DMS53 (cell line): ENCODE measurements around the gene OR13F1.
"Not testable (repeated sequence)": the region's sequence is repeated elsewhere in the genome, so short reads cannot be mapped to it uniquely, and the experiment has no call there.

ENCODE experiments used
- DNase-seq: peaks from one replicate; lab custom pipeline; 2025; lab: John Stamatoyannopoulos, UW

The OR13F1 gene, protein sequence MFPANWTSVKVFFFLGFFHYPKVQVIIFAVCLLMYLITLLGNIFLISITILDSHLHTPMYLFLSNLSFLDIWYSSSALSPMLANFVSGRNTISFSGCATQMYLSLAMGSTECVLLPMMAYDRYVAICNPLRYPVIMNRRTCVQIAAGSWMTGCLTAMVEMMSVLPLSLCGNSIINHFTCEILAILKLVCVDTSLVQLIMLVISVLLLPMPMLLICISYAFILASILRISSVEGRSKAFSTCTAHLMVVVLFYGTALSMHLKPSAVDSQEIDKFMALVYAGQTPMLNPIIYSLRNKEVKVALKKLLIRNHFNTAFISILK

GRCh38 chr9:104503963-104504362 lies at the start of gene OR13F1:
TSS of gene OR13F1 (plus strand) at chr9:104504263. CDS start at chr9:104504263, 0 bp downstream.
- no peak for DNase-seq

- DNase-seq: no peak
These were observed 47.2 kb upstream of the OR13F1 start for GRCh38 chr9:104456831-104457230.

DNA sequence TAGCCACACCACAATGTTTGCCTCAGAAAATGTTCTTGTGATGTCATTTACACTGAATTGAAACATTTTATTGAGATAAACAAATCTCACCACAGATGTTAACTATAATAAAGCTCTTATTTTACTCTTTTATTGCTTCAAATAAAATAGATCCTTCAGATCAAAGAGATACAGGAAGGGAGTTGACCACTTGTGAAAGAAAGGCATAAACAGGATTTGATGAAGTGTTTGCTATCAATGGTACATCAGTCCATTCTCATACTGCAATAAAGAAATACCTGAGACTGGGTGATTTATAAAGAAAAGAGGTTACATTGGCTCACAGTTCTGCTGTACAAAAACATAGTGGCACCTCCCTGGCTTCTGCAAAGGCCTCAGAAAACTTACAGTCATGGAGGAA lies 40.2 kb upstream of the OR13F1 start:
- DNase-seq: peak; percentile 32

DNA sequence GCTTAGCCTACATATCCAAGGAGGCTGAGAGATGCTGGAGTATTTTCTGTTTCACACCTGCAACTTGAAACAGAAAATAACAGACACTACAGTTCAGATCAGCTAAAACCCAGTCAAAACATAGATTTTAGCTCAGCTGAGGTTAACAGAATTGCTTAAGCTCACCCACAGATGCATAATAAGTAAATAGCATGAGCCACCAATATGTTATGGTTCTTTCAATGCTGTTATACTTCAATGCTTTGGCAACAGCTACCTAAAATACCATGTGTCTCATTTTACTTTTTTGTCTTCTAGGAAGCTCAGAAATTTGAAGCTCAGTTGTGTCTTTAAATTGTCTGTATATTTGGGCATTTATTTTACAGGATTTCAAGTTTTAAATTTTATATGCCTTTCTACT lies 35.8 kb upstream of the OR13F1 start:
- DNase-seq: no peak

DNA sequence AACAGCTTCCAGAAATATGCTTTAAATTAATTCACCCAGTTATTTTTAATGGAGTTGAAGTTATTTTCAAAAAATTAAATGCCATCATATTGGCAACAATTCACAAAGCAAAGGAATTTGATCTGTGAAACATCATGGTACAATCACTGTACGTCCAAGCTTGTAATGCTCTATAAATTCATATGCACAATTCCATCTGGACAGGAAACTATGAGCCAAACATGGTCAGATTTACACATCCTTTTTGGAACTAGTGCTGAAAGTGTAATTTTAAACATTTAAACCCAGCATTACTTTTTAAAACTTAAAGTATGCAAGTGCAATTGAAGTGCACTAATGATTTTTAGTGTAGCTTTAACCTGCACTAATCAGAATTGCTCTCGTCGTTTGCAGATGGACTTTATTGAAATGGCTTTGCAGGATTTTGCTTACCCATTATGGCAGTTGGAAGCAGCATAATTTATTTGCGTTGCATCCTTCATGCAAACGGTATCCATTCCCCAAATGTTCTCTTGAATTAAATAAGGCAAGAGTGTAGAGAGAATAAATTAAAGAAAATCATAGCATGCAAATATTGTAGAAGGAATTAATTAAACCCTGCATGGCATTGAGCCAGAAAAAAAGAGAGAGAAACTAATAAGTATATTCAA lies 21.0 kb upstream of the OR13F1 start:
- no peak for DNase-seq

GRCh38 chr9:104485014-104485413 lies 19.0 kb upstream of the OR13F1 start:
- no peak for DNase-seq

- DNase-seq: peak; percentile 22
These were observed 9.3 kb upstream of the OR13F1 start for GRCh38 chr9:104494808-104495207.

DNA sequence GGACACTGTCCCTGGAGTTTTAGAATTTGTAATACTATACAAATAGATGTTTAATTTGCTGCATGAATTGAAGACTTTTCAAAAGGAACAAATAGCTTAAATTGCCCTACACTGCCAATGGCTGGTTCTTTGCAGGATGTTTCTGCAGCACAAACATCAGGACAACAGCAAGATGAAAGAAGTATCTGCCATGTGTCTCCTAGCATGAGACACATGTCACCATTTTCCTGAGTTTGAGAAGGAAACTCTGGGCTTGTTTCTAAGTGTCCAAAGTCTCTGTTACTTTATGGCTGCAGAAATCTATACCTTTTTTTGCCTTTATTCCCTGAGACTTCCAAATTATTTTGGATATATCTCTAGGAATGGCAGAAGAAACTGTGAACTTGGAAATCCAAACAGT lies 623 bp upstream of the OR13F1 start:
- no peak for DNase-seq

GRCh38 chr9:104506565-104506964 lies 2.5 kb downstream of the OR13F1 start:
- DNase-seq: no peak

GRCh38 chr9:104514901-104515300 lies 10.8 kb downstream of the OR13F1 start:
- DNase-seq: no peak

DNA sequence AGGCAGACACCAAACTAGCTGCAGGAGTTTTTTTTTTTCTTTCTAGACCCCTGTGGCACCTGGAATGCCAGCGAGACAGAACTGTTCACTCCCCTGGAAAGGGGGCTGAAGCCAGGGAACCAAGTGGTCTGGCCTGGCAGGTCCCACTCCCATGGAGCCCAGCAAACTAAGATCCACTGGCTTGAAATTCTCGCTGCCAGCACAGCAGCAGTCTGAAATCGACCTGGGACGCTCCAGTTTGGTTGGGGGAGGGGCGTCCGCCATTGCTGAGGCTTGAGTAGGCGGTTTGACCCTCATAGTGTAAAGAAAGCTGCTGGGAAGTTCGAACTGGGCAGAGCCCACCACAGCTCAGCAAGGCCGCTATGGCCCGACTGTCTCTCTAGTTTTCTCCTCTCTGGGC lies 16.2 kb downstream of the OR13F1 start:
- not testable (repeated sequence) for DNase-seq

DNA sequence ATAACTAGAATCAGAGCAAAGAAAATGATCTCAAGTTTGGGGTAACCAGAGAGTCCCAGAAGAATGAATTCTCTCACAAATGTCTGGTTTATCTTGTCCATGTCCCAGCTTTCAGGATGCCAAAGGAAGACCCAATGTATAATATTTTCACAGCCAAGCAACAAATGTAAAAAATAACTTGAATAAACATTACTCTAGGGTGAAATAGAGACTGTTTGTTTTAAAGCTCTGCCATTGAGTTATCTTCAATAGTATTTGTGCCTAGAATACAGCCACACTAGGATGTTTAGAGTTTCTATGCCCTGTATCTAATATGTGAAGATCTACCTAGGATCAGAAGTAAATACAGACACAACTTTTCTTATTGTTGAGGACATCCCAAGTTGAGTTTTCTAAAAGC lies 23.0 kb downstream of the OR13F1 start, which contains the start of gene OR13C4:
OR13C4 (minus strand) TSS at position 101 of the 400 bp plus-strand sequence; CDS start at position 101, 0 bp downstream.
- DNase-seq: no peak

- no peak for DNase-seq
These were observed 32.7 kb downstream of the OR13F1 start, which contains the start of gene OR13C3 for GRCh38 chr9:104536756-104537155. TSS of gene OR13C3 (minus strand) at chr9:104536856. CDS start at chr9:104536723, 133 bp downstream.

GRCh38 chr9:104539275-104539674 lies 35.2 kb downstream of the OR13F1 start:
- no peak for DNase-seq

GRCh38 chr9:104544644-104545043 lies 40.6 kb downstream of the OR13F1 start:
- DNase-seq: no peak

GRCh38 chr9:104553261-104553660 lies 49.2 kb downstream of the OR13F1 start:
- no peak for DNase-seq
